Measurements from ENCODE around the gene C4orf50. TPM values are rescaled to one million over a fixed set of nuclear protein-coding genes. Genes with fewer than 3 reads are reported as not detected.

C4orf50 gene
- total and polyA plus RNA-seq, 2 of the 4 experiments (the other 2 are of a cell fraction): not detected

- H4K8ac ChIP-seq (ENCODE audit: low read depth in 2 of 2, low read length in 2 of 2): no peak overlapping the region
- H2BK15ac ChIP-seq (ENCODE audit: low read depth, low read length): no peak overlapping the region
- no peak overlapping the region for H3K27ac ChIP-seq (ENCODE audit: insufficient read depth, low read length)
- H3K4me2 ChIP-seq (ENCODE audit: low read depth, low read length): no peak overlapping the region
- DNase-seq (no peak), ATAC-seq (ENCODE audit: low read depth) (no peak)
- TF ChIP-seq MXI1 (IDR thresholded peaks at IDR 0.05; ENCODE audit: borderline replicate concordance, low read depth, low read length) (no peak), BHLHE40 (IDR thresholded peaks at IDR 0.05; ENCODE audit: low read depth, low read length) (no peak), CHD1 (IDR thresholded peaks at IDR 0.05; ENCODE audit: low read depth, low read length) (no peak), SMC3 (IDR thresholded peaks at IDR 0.05; ENCODE audit: low read depth, low read length) (no peak), POLR2A (IDR thresholded peaks at IDR 0.05; ENCODE audit: low read depth, low read length) (no peak), CEBPB (IDR thresholded peaks at IDR 0.05; ENCODE audit: low read depth, low read length) (no peak), RFX5 (IDR thresholded peaks at IDR 0.05; ENCODE audit: low read depth, low read length) (no peak), FOS (IDR thresholded peaks at IDR 0.05; ENCODE audit: low read depth, low read length) (no peak), MAZ (IDR thresholded peaks at IDR 0.05; ENCODE audit: borderline replicate concordance, low read depth, low read length) (no peak), MAFK (IDR thresholded peaks at IDR 0.05; ENCODE audit: low read depth, low read length) (no peak), CTCF (conservative IDR thresholded peaks at IDR 0.05; ENCODE audit: low read depth, low read length) (no peak), USF2 (IDR thresholded peaks at IDR 0.05; ENCODE audit: low read depth, low read length) (no peak), RCOR1 (IDR thresholded peaks at IDR 0.05; ENCODE audit: insufficient replicate concordance, low read length) (no peak), NFE2L2 (IDR thresholded peaks at IDR 0.05; ENCODE audit: low read depth, low read length) (no peak), RAD21 (IDR thresholded peaks at IDR 0.05; ENCODE audit: low read length) (no peak)
- TF ChIP-seq, protein P1, sequence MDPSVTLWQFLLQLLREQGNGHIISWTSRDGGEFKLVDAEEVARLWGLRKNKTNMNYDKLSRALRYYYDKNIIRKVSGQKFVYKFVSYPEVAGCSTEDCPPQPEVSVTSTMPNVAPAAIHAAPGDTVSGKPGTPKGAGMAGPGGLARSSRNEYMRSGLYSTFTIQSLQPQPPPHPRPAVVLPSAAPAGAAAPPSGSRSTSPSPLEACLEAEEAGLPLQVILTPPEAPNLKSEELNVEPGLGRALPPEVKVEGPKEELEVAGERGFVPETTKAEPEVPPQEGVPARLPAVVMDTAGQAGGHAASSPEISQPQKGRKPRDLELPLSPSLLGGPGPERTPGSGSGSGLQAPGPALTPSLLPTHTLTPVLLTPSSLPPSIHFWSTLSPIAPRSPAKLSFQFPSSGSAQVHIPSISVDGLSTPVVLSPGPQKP (IDR thresholded peaks at IDR 0.05; ENCODE audit: borderline replicate concordance, low read depth, low read length): no peak
- dilution Hi-C loops (cut with HindIII; ENCODE audit: low sequenced_read_pairs, unreplicated experiment): no loop called here
- no peaks in the 10 kb centered on the region for H4K20me1 ChIP-seq (ENCODE audit: insufficient read depth, low read length)
- no peak overlapping the region for H2AFZ ChIP-seq (replicated peaks; ENCODE audit: low read length, poor library complexity)
- H4K5ac ChIP-seq (ENCODE audit: low read depth, low read length): no peak overlapping the region
- H3K18ac ChIP-seq (ENCODE audit: low read depth, low read length): no peak overlapping the region
- in situ Hi-C loops (cut with MboI; ENCODE audit: low sequenced_read_pairs): no loop called here
- H2BK5ac ChIP-seq (ENCODE audit: low read depth, low read length, poor library complexity, severe bottlenecking): no peak overlapping the region
- H3K56ac ChIP-seq (ENCODE audit: extremely low read depth, insufficient read depth, low read length): no peak overlapping the region
- H4K91ac ChIP-seq (ENCODE audit: insufficient read depth, low read depth, low read length): no peak overlapping the region
- H3K4me1 ChIP-seq (ENCODE audit: control insufficient read depth, insufficient read depth, low read length): no peaks in the 10 kb centered on the region
- H3K4me3 ChIP-seq (ENCODE audit: insufficient read depth, low read depth, low read length): no peak overlapping the region
- CTCF ChIA-PET: no interaction called here
- no peak overlapping the region for H3K4ac ChIP-seq (ENCODE audit: low read depth, low read length)
- no peaks in the 10 kb centered on the region for H3K9me1 ChIP-seq (ENCODE audit: insufficient read depth, low read length)
- intact Hi-C loops (cut with micrococcal nuclease): no loop called here
- H3K23ac ChIP-seq (ENCODE audit: low read depth, low read length): no peak overlapping the region
- H3K27me3 ChIP-seq (ENCODE audit: control insufficient read depth, insufficient read depth, low read length): peaks cover 15% of the 10 kb centered on the region
- H2AK5ac ChIP-seq (ENCODE audit: low read depth, low read length): no peak overlapping the region
- H3K79me1 ChIP-seq (ENCODE audit: low read depth in 1 of 2, low read length in 2 of 2): no peaks in the 10 kb centered on the region
- H3K9me3 ChIP-seq (ENCODE audit: control insufficient read depth, insufficient read depth, low read length): no peaks in the 10 kb centered on the region
- H3K36me3 ChIP-seq (ENCODE audit: control insufficient read depth, insufficient read depth, low read length): no peaks in the 10 kb centered on the region
- no peak overlapping the region for H2AK9ac ChIP-seq (replicated peaks; ENCODE audit: low read depth, low read length, poor library complexity)
- no peak overlapping the region for H3K14ac ChIP-seq (replicated peaks; ENCODE audit: low read depth, low read length)
- no peak overlapping the region for H2BK20ac ChIP-seq (ENCODE audit: low read depth, low read length)
- POLR2A ChIA-PET (ENCODE audit: unreplicated experiment): no interaction called here
- BruUV-seq (replicated peaks): no TSS peak
- WGBS, 2 experiments (ENCODE audit: extremely low coverage in 2 of 2, insufficient read length in 1 of 2): 27% methylated on average over 3 of the region's 9 CpGs; no CpG with 5 or more reads in 1 of the 2 experiments
- no peak overlapping the region for H2BK120ac ChIP-seq (ENCODE audit: low read depth, low read length)
- H3K9ac ChIP-seq (ENCODE audit: low read depth, low read length): no peak overlapping the region
These were observed 86.7 kb downstream of the C4orf50 start for GRCh38 chr4:5931526-5931925.

Measured in IMR-90 (cell line).